ENCODE data around the gene MYBPH. TPM values are rescaled to one million over a fixed set of nuclear protein-coding genes. Genes with fewer than 3 reads are reported as not detected.

The MYBPH gene
- total RNA-seq, 1 experiment from 2014 or later = not detected

DNA sequence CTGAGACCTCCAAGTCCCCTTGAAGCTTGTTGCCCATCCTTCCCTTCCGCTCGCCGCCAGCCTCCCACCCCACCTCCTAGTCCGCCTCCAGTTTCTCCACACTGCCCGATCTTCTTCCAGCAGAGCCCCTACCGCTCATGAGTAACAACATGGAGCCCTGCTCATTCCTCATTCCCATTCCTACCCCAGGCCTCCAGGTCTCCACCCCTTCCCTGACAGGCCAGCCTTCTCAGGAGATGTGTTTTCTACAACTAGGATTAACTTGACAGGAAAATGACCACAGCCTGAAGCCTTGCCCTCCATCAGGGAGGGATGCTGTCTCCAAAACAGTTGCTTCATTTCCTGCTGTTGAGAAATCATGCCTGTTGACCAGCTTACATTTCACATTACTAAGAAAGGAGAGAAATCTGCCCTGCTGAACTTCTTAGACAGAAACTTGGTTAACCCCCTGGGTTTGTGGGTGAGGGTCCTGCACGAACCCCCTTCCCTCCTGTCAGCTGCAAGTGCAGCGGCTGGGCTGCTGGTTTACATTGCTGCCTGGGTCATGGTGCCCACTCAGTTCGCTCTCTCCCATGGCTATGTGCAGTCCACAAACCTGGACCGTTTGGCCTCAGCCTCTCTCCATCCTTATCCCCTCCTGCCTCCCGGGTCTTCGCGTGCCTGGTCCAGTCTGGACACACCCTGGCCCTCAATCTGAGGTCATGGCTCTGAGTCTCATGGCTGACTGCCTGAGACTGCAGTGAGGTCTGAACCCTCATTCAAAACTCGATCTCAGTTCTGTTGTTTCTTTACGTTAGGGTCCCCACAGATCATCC is 27.0 kb upstream of the MYBPH start:
- H4K5ac ChIP-seq (ENCODE audit: insufficient read length, low read depth, low read length) = no peak overlapping the region
- peak overlapping the region; percentile 21; the same call in 1 of the 2 replicates for H3K14ac ChIP-seq (ENCODE audit: insufficient read depth, low read length)
- H2BK5ac ChIP-seq (ENCODE audit: insufficient read length, low read length) = no peak overlapping the region
- no peaks in the 10 kb centered on the region for H3K79me2 ChIP-seq (ENCODE audit: insufficient read depth, low read length)
- no peak overlapping the region for H4K8ac ChIP-seq (replicated peaks; ENCODE audit: insufficient read length, low read depth, low read length)
- no peaks in the 10 kb centered on the region for H3K4me1 ChIP-seq (ENCODE audit: insufficient read depth, low read length)
- peaks cover 24% of the 10 kb centered on the region for H3K27me3 Mint-ChIP-seq (ENCODE audit: low read depth)
- H2AFZ ChIP-seq (ENCODE audit: low read length) = no peak overlapping the region
- WGBS (ENCODE audit: extremely low coverage, insufficient read length, low lambda C conversion rate) = no CpG with 5 or more reads among the region's 15 CpGs
- H3K27ac ChIP-seq (ENCODE audit: insufficient read length, low read depth, low read length) = no peak overlapping the region
- H3K23ac ChIP-seq (ENCODE audit: insufficient read length, low read depth, low read length) = no peak overlapping the region
- H3K27me3 ChIP-seq (ENCODE audit: insufficient read depth, low read length) = peaks cover 2% of the 10 kb centered on the region; the same call in 1 of the 2 replicates
- no peak overlapping the region for H3K4ac ChIP-seq (ENCODE audit: low read depth, low read length)
- no peak overlapping the region for H3K18ac ChIP-seq (ENCODE audit: insufficient read length, low read depth, low read length)
- no peaks in the 10 kb centered on the region for H3K9me3 ChIP-seq (ENCODE audit: control insufficient read depth, low read depth, low read length)
- H2BK15ac ChIP-seq (ENCODE audit: low read depth, low read length) = no peak overlapping the region
- H3K79me1 ChIP-seq (ENCODE audit: insufficient read depth, low read depth, low read length, poor library complexity, severe bottlenecking) = no peaks in the 10 kb centered on the region
- no peak overlapping the region for H3K56ac ChIP-seq (ENCODE audit: insufficient read length, low read depth, low read length)
- H3K9ac ChIP-seq (ENCODE audit: extremely low read depth, insufficient read length, low read length) = no peak overlapping the region
- TF ChIP-seq, protein P1, sequence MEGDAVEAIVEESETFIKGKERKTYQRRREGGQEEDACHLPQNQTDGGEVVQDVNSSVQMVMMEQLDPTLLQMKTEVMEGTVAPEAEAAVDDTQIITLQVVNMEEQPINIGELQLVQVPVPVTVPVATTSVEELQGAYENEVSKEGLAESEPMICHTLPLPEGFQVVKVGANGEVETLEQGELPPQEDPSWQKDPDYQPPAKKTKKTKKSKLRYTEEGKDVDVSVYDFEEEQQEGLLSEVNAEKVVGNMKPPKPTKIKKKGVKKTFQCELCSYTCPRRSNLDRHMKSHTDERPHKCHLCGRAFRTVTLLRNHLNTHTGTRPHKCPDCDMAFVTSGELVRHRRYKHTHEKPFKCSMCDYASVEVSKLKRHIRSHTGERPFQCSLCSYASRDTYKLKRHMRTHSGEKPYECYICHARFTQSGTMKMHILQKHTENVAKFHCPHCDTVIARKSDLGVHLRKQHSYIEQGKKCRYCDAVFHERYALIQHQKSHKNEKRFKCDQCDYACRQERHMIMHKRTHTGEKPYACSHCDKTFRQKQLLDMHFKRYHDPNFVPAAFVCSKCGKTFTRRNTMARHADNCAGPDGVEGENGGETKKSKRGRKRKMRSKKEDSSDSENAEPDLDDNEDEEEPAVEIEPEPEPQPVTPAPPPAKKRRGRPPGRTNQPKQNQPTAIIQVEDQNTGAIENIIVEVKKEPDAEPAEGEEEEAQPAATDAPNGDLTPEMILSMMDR (conservative IDR thresholded peaks at IDR 0.05) = no peak
- DNase-seq = no peak
- peaks cover 2 to 3% of the 10 kb centered on the region in 2 experiments; a peak in 3 of 5 replicates for H3K9me3 Mint-ChIP-seq
- H2BK120ac ChIP-seq (ENCODE audit: low read depth, low read length, poor library complexity, severe bottlenecking) = no peak overlapping the region
- H2AK5ac ChIP-seq (ENCODE audit: insufficient read length, low read length) = no peak overlapping the region
- no peak overlapping the region for H4K91ac ChIP-seq (ENCODE audit: insufficient read length, low read depth, low read length)
- no peak overlapping the region for H2BK20ac ChIP-seq (ENCODE audit: low read depth, low read length, poor library complexity, severe bottlenecking)
- no peak overlapping the region for H3K4me3 Mint-ChIP-seq
- peaks cover 8 to 9% of the 10 kb centered on the region in 2 experiments for H3K4me1 Mint-ChIP-seq
- H4K20me1 ChIP-seq (ENCODE audit: control insufficient read depth, insufficient read depth, insufficient read length) = no peaks in the 10 kb centered on the region
- H3T11ph ChIP-seq (ENCODE audit: low read length) = no peak overlapping the region
- no peak overlapping the region for H2BK12ac ChIP-seq (ENCODE audit: insufficient read length, low read depth, low read length)
- H3K36me3 Mint-ChIP-seq (ENCODE audit: insufficient read depth in 1 of 3, low read depth in 3 of 3) = no peaks in the 10 kb centered on the region
- H3K23me2 ChIP-seq (ENCODE audit: insufficient read length, low read depth, low read length, poor library complexity, severe bottlenecking) = no peaks in the 10 kb centered on the region
- H3K4me2 ChIP-seq (ENCODE audit: insufficient read depth, insufficient read length, low read length) = no peak overlapping the region
- H3K27ac Mint-ChIP-seq = no peak overlapping the region

Data from H9 (cell line).